A549 (cell line): ENCODE data around the gene CLTCL1. TPM values are rescaled to one million over a fixed set of nuclear protein-coding genes. Genes with fewer than 3 reads are reported as not detected.

Source experiments
- ATAC-seq, 2 experiments: fragments of 200-7000 bp in 1 of 2; fragments of >200 bp in 1 of 2; cut with Nextera tagmentation in 1 of 2; cut with Tn5 transposase in 1 of 2; 3 replicates each; pipeline versions ENCODE4 v1.8.0 to v1.9.1; 2018 to 2020; ENCODE audit warnings: mild to moderate bottlenecking in 1 of 2, moderate library complexity in 1 of 2
- CTCF ChIA-PET: fragments of 300-600 bp; sonication (Branson Sonifier 250); formaldehyde crosslinking; extraction: SDS; loops from one replicate; lab custom pipeline; 2021; ENCODE audit warnings: antibody characterized with exemption, inconsistent platforms; lab: Yijun Ruan, JAX
- POLR2A ChIA-PET: fragments of 350-600 bp; formaldehyde crosslinking; extraction: SDS; loops from one replicate; lab custom pipeline; 2021; ENCODE audit warnings: antibody characterized with exemption, inconsistent platforms; lab: Yijun Ruan, JAX
- DNase-seq, 2 experiments: peaks; one replicate each; pipeline versions ENCODE4 v3.0.0 to v3.0.0-alpha.2; 2011 to 2016; ENCODE audit warnings: low read depth in 1 of 2, low spot score in 1 of 2
- FAIRE-seq: peaks from 2 replicates; lab custom pipeline; 2011; peaks lifted over from hg19 to GRCh38; lab: Jason Lieb, UNC
- H3K27ac ChIP-seq, 2 experiments: fragments of >200 bp; sonication (Bioruptor Twin); formaldehyde crosslinking; 3 replicates each; pipeline ENCODE4 v1.5.1; 2016 to 2017
- H3K4me1 ChIP-seq: fragments of >200 bp; sonication (Bioruptor Twin); formaldehyde crosslinking; 3 replicates; pipeline ENCODE4 v1.6.1; 2016
- H3K4me2 ChIP-seq: fragments of >200 bp; sonication (Bioruptor Twin); formaldehyde crosslinking; 3 replicates; pipeline ENCODE4 v1.6.1; 2016
- H3K4me3 ChIP-seq: fragments of >200 bp; sonication (Bioruptor Twin); formaldehyde crosslinking; 3 replicates; pipeline ENCODE4 v1.5.1; 2016
- H3K9me3 ChIP-seq: fragments of >200 bp; sonication (Bioruptor Twin); formaldehyde crosslinking; 3 replicates; pipeline ENCODE4 v1.6.1; 2016
- CBX2 ChIP-seq: fragments of 200-600 bp; sonication (generic); IDR thresholded peaks from 2 replicates; pipeline ENCODE4 v1.6.1; 2016; ENCODE audit warnings: low read depth, mild to moderate bottlenecking, borderline replicate concordance
- CBX8 ChIP-seq: fragments of 200-600 bp; sonication (generic); IDR thresholded peaks from 2 replicates; pipeline ENCODE4 v1.6.1; 2016
- CEBPB ChIP-seq, 2 experiments: fragments of >200 bp in 1 of 2; sonication (Bioruptor Twin) in 1 of 2; formaldehyde crosslinking in 1 of 2; IDR thresholded peaks; 2 replicates each; pipeline ENCODE4 v1.6.1; 2012 to 2016
- CTCF ChIP-seq: fragments of >200 bp; sonication (Bioruptor Twin); formaldehyde crosslinking; IDR thresholded peaks from 3 replicates; pipeline ENCODE4 v1.5.1; 2016
- EHF ChIP-seq: fragments of 250-450 bp; sonication (Bioruptor Pico); IDR thresholded peaks from 2 replicates; pipeline ENCODE4 v1.5.0; 2020; ENCODE audit warnings: mild to moderate bottlenecking
- ELK1 ChIP-seq: fragments of 150-350 bp; IDR thresholded peaks from 2 replicates; pipeline ENCODE4 v1.6.1; 2014; ENCODE audit warnings: low read depth, mild to moderate bottlenecking, low read length
- ESRRA ChIP-seq: fragments of 150-350 bp; IDR thresholded peaks from 2 replicates; pipeline ENCODE4 v1.6.1; 2014; ENCODE audit warnings: mild to moderate bottlenecking, low read length, borderline replicate concordance
- FOXS1 ChIP-seq: fragments of 250-450 bp; sonication (Bioruptor Pico); IDR thresholded peaks from 2 replicates; pipeline ENCODE4 v1.5.0; 2020; ENCODE audit warnings: mild to moderate bottlenecking, moderate library complexity
- GATA3 ChIP-seq: IDR thresholded peaks from 2 replicates; pipeline ENCODE4 v1.6.1; 2012; ENCODE audit warnings: borderline replicate concordance
- HOXB13 ChIP-seq: fragments of 250-450 bp; sonication (Bioruptor Pico); IDR thresholded peaks from 2 replicates; pipeline ENCODE4 v1.5.0; 2020; ENCODE audit warnings: low read depth, mild to moderate bottlenecking, moderate library complexity
- HOXB5 ChIP-seq: fragments of 250-450 bp; sonication (Bioruptor Pico); IDR thresholded peaks from 2 replicates; pipeline ENCODE4 v1.5.0; 2020; ENCODE audit warnings: mild to moderate bottlenecking, moderate library complexity
- KDM1A ChIP-seq: fragments of 200-600 bp; sonication (generic); IDR thresholded peaks from 2 replicates; pipeline ENCODE4 v1.6.1; 2016; ENCODE audit warnings: low read depth, mild to moderate bottlenecking
- KDM5A ChIP-seq: fragments of 200-600 bp; sonication (generic); IDR thresholded peaks from 2 replicates; pipeline ENCODE4 v1.6.1; 2016; ENCODE audit warnings: antibody characterized with exemption, mild to moderate bottlenecking
- MAX ChIP-seq: IDR thresholded peaks from 2 replicates; pipeline ENCODE4 v1.6.1; 2012
- NFE2L2 ChIP-seq: fragments of 150-350 bp; conservative IDR thresholded peaks from 2 replicates; pipeline ENCODE4 v1.6.1; 2014; ENCODE audit warnings: low read length
- NPAS2 ChIP-seq: fragments of 250-450 bp; sonication (Bioruptor Pico); IDR thresholded peaks from 2 replicates; pipeline ENCODE4 v1.8.0; 2022; ENCODE audit warnings: mild to moderate bottlenecking, moderate library complexity, borderline replicate concordance
- POLR2AphosphoS2 ChIP-seq: conservative IDR thresholded peaks from 2 replicates; pipeline ENCODE4 v1.6.1; 2012; ENCODE audit warnings: low read length, improper control_type of control experiment, inconsistent platforms
- RCOR1 ChIP-seq: fragments of 150-350 bp; IDR thresholded peaks from 2 replicates; pipeline ENCODE4 v1.6.1; 2014; ENCODE audit warnings: antibody characterized with exemption, low read length, low read depth
- RFX5 ChIP-seq: fragments of 450-650 bp; IDR thresholded peaks from 2 replicates; pipeline ENCODE4 v1.7.1; 2014; ENCODE audit warnings: antibody characterized with exemption, mild to moderate bottlenecking, moderate library complexity
- ZC3H11A ChIP-seq: fragments of 450-650 bp; IDR thresholded peaks from 2 replicates; pipeline ENCODE4 v1.6.1; 2014; ENCODE audit warnings: antibody characterized with exemption, mild to moderate bottlenecking
- ZNF302 ChIP-seq: fragments of 250-450 bp; sonication (Bioruptor Pico); IDR thresholded peaks from 2 replicates; pipeline ENCODE4 v1.9.0; 2021; ENCODE audit warnings: inconsistent platforms, mild to moderate bottlenecking, moderate library complexity
- WGBS: methylation state at CpG from one replicate; pipeline ENCODE4 v1.1.6; 2017; ENCODE audit errors: missing lambda C conversion rate; 5-methylcytosine and 5-hydroxymethylcytosine counted together
- polyA plus RNA-seq, 4 experiments: library from polyadenylated mRNA; depleted of rRNA in 3 of 4; stranded (reverse); fragments of >200 nt; fragmentation: RNase III in 1 of 4; extraction: RNeasy Plus Mini Kit Qiagen cat#74134 plus additional on column Dnase treatment in 1 of 4; gene quantifications; 2 replicates in 3 of 4; 3 replicates in 1 of 4; pipeline ENCODE4 v1.2.3, GENCODE V29; 2011 to 2017
- TF ChIP-seq, protein P1 (sequence below): fragments of 450-650 bp; IDR thresholded peaks from 2 replicates; pipeline ENCODE4 v1.6.1; 2014; ENCODE audit warnings: antibody characterized with exemption
- TF ChIP-seq, protein P2 (sequence below): fragments of 200-600 bp; sonication (generic); IDR thresholded peaks from 2 replicates; pipeline ENCODE4 v1.6.1; 2016; ENCODE audit warnings: antibody characterized with exemption, mild to moderate bottlenecking, moderate library complexity
- TF ChIP-seq, protein P3 (sequence below): IDR thresholded peaks from 2 replicates; pipeline ENCODE4 v1.6.1; 2012
- TF ChIP-seq, protein P4 (sequence below): fragments of 250-450 bp; sonication (Bioruptor Pico); IDR thresholded peaks from 2 replicates; pipeline ENCODE4 v1.5.0; 2021; ENCODE audit warnings: mild to moderate bottlenecking, moderate library complexity, borderline replicate concordance

Gene CLTCL1
- polyA plus RNA-seq, 2 of the 4 experiments (the other 2 are of a cell fraction) = 8.6 to 10.6 TPM

DNA sequence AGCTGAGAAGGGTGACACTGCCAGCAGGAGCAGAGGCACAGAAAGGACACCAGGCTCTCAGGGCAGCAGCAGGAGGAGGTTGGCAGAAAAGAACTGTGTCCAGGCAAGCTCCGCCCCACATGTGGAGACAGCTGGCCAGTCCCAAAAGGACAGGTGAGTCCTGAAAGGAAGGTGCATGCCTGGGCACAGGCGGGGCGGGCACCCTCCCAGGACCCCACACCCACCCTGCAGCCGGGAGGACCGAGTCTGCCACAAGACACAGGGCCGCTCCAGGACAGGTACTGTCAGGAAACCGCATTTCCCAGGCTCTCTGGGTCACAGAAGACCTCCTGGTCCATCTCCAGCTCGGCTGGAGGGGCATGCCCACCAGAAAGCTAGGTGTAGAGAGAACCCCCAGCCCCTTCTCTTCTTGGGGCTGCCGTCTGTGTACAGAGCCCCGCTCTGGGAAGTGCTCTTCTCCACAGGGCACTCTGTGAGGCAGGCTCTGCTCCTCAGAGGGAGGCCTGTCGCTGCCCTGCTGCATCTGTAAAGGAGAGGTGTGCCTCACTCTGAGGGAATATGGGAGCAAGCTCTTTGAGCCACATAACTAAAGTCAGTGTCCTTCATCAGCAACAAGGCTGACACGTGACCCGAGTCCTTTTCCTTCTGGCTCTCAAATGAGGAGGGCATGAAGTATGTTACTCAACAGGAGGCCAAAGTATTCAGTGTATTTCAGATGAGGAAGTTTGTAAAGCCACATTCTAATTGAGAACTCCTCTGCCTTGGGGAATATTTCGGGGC lies 50.5 kb downstream of the CLTCL1 start:
- no peak for FAIRE-seq

GRCh38 chr22:19239464-19239863 lies 52.1 kb downstream of the CLTCL1 start:
- ATAC-seq = no peak
- Histone ChIP-seq H3K4me3 (no peak overlapping the region), H3K9me3 (no peaks in the 10 kb centered on the region), H3K4me2 (no peak overlapping the region), H3K27ac (no peak overlapping the region), H3K4me1 (no peaks in the 10 kb centered on the region)
- DNase-seq = no peak
- CTCF ChIA-PET = no interaction called here
- POLR2A ChIA-PET = no interaction called here
- no peak for FAIRE-seq
- WGBS = 96% methylated on average over 6 of the region's 7 CpGs
- TF ChIP-seq, protein P1, sequence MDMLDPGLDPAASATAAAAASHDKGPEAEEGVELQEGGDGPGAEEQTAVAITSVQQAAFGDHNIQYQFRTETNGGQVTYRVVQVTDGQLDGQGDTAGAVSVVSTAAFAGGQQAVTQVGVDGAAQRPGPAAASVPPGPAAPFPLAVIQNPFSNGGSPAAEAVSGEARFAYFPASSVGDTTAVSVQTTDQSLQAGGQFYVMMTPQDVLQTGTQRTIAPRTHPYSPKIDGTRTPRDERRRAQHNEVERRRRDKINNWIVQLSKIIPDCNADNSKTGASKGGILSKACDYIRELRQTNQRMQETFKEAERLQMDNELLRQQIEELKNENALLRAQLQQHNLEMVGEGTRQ = no peak
- TF ChIP-seq KDM5A (no peak), HOXB5 (CRISPR knock-in tag) (no peak), CTCF (no peak), RCOR1 (no peak), MAX (no peak), ESRRA (no peak), NFE2L2 (no peak), ZC3H11A (no peak)

More for the DNA sequence above, 50.5 kb downstream of the CLTCL1 start:
- TF ChIP-seq GATA3 (no peak), HOXB13 (no peak), EHF (no peak), ELK1 (no peak), RFX5 (no peak), CBX2 (no peak), NPAS2 (CRISPR knock-in tag) (no peak), KDM1A (no peak), POLR2AphosphoS2 (no peak), CEBPB (IDR thresholded peaks at IDR 0.05) (no peak), FOXS1 (no peak), CBX8 (no peak), ZNF302 (CRISPR knock-in tag) (no peak)
- TF ChIP-seq, protein P2, sequence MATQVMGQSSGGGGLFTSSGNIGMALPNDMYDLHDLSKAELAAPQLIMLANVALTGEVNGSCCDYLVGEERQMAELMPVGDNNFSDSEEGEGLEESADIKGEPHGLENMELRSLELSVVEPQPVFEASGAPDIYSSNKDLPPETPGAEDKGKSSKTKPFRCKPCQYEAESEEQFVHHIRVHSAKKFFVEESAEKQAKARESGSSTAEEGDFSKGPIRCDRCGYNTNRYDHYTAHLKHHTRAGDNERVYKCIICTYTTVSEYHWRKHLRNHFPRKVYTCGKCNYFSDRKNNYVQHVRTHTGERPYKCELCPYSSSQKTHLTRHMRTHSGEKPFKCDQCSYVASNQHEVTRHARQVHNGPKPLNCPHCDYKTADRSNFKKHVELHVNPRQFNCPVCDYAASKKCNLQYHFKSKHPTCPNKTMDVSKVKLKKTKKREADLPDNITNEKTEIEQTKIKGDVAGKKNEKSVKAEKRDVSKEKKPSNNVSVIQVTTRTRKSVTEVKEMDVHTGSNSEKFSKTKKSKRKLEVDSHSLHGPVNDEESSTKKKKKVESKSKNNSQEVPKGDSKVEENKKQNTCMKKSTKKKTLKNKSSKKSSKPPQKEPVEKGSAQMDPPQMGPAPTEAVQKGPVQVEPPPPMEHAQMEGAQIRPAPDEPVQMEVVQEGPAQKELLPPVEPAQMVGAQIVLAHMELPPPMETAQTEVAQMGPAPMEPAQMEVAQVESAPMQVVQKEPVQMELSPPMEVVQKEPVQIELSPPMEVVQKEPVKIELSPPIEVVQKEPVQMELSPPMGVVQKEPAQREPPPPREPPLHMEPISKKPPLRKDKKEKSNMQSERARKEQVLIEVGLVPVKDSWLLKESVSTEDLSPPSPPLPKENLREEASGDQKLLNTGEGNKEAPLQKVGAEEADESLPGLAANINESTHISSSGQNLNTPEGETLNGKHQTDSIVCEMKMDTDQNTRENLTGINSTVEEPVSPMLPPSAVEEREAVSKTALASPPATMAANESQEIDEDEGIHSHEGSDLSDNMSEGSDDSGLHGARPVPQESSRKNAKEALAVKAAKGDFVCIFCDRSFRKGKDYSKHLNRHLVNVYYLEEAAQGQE = no peak
- TF ChIP-seq, protein P1 = no peak
- TF ChIP-seq, protein P3, sequence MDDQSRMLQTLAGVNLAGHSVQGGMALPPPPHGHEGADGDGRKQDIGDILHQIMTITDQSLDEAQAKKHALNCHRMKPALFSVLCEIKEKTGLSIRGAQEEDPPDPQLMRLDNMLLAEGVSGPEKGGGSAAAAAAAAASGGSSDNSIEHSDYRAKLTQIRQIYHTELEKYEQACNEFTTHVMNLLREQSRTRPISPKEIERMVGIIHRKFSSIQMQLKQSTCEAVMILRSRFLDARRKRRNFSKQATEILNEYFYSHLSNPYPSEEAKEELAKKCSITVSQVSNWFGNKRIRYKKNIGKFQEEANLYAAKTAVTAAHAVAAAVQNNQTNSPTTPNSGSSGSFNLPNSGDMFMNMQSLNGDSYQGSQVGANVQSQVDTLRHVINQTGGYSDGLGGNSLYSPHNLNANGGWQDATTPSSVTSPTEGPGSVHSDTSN = no peak
- TF ChIP-seq, protein P4, sequence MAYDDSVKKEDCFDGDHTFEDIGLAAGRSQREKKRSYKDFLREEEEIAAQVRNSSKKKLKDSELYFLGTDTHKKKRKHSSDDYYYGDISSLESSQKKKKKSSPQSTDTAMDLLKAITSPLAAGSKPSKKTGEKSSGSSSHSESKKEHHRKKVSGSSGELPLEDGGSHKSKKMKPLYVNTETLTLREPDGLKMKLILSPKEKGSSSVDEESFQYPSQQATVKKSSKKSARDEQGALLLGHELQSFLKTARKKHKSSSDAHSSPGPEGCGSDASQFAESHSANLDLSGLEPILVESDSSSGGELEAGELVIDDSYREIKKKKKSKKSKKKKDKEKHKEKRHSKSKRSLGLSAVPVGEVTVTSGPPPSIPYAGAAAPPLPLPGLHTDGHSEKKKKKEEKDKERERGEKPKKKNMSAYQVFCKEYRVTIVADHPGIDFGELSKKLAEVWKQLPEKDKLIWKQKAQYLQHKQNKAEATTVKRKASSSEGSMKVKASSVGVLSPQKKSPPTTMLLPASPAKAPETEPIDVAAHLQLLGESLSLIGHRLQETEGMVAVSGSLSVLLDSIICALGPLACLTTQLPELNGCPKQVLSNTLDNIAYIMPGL (CRISPR knock-in tag) = no peak
- TF ChIP-seq, all 56 proteins: peak for 0
- no peaks in the 10 kb centered on the region for H3K4me1 ChIP-seq
- no peak overlapping the region for H3K4me3 ChIP-seq
- no peak overlapping the region for H3K27ac ChIP-seq
- CTCF ChIA-PET = no interaction called here
- H3K9me3 ChIP-seq = no peaks in the 10 kb centered on the region
- DNase-seq (no peak), ATAC-seq (no peak; a peak in 1 of 6 replicates)
- H3K4me2 ChIP-seq = no peak overlapping the region
- POLR2A ChIA-PET = no interaction called here
- WGBS = 90% methylated on average over 7 of the region's 14 CpGs
